Esophagus muscularis mucosa (tissue), 4 donors: Measurements from ENCODE around the gene ARHGAP6. TPM values are rescaled to one million over a fixed set of nuclear protein-coding genes. Genes with fewer than 3 reads are reported as not detected.
A peak's percentile ranks its signal among the peaks of the same experiment; 100 is the strongest.

Experiments used
- DNase-seq: peaks from one replicate; pipeline ENCODE4 v3.0.0-alpha.2; 2017; ENCODE audit errors: extremely low spot score
- H3K27ac ChIP-seq, 4 donors: fragments of 200-600 bp; sonication (generic); replicated peaks in 1 of 4; 1 replicate in 3 of 4; 2 replicates in 1 of 4; pipeline ENCODE4 v1.5.1; 2016 to 2019; ENCODE audit warnings: mild to moderate bottlenecking in 1 of 4
- H3K27me3 ChIP-seq, 4 donors: fragments of 200-600 bp; sonication (generic); one replicate each; pipeline versions ENCODE4 v1.5.1 to v1.6.0; 2016 to 2019
- H3K36me3 ChIP-seq, 4 donors: fragments of 200-600 bp; sonication (generic); one replicate each; pipeline ENCODE4 v1.5.1; 2016 to 2019
- H3K4me1 ChIP-seq, 4 donors: fragments of 200-600 bp; sonication (generic); one replicate each; pipeline ENCODE4 v1.5.1; 2016 to 2019
- H3K4me3 ChIP-seq, 4 donors: fragments of 200-600 bp; sonication (generic); 1 replicate in 2 of 4; 2 replicates in 2 of 4; pipeline ENCODE4 v1.5.1; 2016 to 2019; ENCODE audit warnings: mild to moderate bottlenecking in 4 of 4, moderate library complexity in 1 of 4
- H3K9me3 ChIP-seq, 4 donors: fragments of 200-600 bp; sonication (generic); 1 replicate in 3 of 4; 2 replicates in 1 of 4; pipeline ENCODE4 v1.5.1; 2016 to 2019
- EP300 ChIP-seq: sonication (generic); formaldehyde crosslinking; IDR thresholded peaks from one replicate; pipeline ENCODE4 v1.6.1; 2017; ENCODE audit warnings: antibody characterized with exemption
- POLR2A ChIP-seq: fragments of 450-650 bp; IDR thresholded peaks from one replicate; pipeline ENCODE4 v1.6.1; 2017; ENCODE audit warnings: antibody characterized with exemption, moderate library complexity, mild to moderate bottlenecking, low read depth
- POLR2AphosphoS5 ChIP-seq, 2 donors: sonication (generic); formaldehyde crosslinking; IDR thresholded peaks; one replicate each; pipeline ENCODE4 v1.6.1; 2017; ENCODE audit warnings: antibody characterized with exemption in 2 of 2
- WGBS: methylation state at CpG from one replicate; pipeline ENCODE4 v1.1.5; 2018; 5-methylcytosine and 5-hydroxymethylcytosine counted together
- intact Hi-C: fragments of 100-400 bp; cut with DNase I; formaldehyde crosslinking; loops from one replicate; pipeline ENCODE4 v1.15.1; 2023
- total RNA-seq, 4 donors: library from RNA; depleted of rRNA; stranded (reverse); fragments of >200 nt; gene quantifications; one replicate each; pipeline versions ENCODE4 v1.1.0 to v1.2.1, GENCODE V29; 2016
- TF ChIP-seq, protein P1 (sequence below), 3 experiments: fragments of 200-600 bp in 2 of 3; fragments of 450-650 bp in 1 of 3; sonication (generic) in 2 of 3; IDR thresholded peaks; one replicate each; pipeline ENCODE4 v1.5.1; 2017 to 2019; ENCODE audit warnings: antibody characterized with exemption in 3 of 3, mild to moderate bottlenecking in 2 of 3, moderate library complexity in 1 of 3

ARHGAP6 gene
- total RNA-seq, 4 donors from 2014 or later, result 25.2 to 44.8 (median 30.6) TPM

DNA sequence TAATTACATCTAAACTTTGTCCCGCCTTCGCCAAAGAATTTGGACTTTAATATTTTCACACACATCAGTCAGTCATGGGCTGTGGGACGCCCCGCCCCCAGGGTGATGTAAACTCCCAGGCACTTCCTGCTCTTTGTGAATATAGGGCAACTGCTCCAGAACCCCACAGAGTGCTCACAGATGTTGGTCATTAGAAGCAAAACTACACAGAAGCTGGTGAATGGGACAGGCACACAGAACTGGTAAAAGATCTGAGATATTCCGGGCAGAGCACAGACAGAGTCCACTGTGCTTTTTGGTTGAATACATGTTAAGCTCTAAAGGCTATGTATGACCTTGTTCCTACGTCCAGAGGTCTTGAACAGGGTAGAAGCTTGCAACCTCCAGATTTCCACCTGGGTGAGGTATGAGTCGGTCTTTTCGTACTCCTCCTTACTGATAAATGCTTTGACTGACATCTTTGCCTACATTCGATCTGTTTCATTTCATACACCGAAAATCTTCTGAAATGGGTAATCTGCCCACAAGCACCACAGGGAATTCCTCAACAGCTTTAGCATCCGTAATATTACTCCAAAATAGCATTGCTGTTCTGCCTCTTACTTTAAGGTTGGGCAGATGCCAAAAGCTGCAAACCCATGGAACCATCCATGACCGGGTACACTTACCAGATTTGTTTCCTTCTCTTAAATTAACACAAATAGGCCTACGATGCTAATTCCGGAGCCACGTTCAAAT lies 227.9 kb downstream of the ARHGAP6 start:
- TF ChIP-seq POLR2A, result no peak
- peak in 1 of 2 donors; percentile 27 for TF ChIP-seq POLR2AphosphoS5 (IDR thresholded peaks at IDR 0.05)
- no peak for TF ChIP-seq EP300
- TF ChIP-seq, protein P1, sequence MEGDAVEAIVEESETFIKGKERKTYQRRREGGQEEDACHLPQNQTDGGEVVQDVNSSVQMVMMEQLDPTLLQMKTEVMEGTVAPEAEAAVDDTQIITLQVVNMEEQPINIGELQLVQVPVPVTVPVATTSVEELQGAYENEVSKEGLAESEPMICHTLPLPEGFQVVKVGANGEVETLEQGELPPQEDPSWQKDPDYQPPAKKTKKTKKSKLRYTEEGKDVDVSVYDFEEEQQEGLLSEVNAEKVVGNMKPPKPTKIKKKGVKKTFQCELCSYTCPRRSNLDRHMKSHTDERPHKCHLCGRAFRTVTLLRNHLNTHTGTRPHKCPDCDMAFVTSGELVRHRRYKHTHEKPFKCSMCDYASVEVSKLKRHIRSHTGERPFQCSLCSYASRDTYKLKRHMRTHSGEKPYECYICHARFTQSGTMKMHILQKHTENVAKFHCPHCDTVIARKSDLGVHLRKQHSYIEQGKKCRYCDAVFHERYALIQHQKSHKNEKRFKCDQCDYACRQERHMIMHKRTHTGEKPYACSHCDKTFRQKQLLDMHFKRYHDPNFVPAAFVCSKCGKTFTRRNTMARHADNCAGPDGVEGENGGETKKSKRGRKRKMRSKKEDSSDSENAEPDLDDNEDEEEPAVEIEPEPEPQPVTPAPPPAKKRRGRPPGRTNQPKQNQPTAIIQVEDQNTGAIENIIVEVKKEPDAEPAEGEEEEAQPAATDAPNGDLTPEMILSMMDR (IDR thresholded peaks at IDR 0.05), result no peak
- peak overlapping the region; percentile 63 to 73 (median 68) for H3K27ac ChIP-seq
- peaks cover 0 to 56% (median 36%) of the 10 kb centered on the region in 4 donors for H3K4me1 ChIP-seq
- intact Hi-C loops, result loop anchor here (10.0 kb wide), 1 partner anchor 53 kb away; no protein-coding TSS in a partner anchor
- H3K27me3 ChIP-seq, result no peaks in the 10 kb centered on the region
- WGBS, result 68% methylated on average over 15 of the region's 15 CpGs
- DNase-seq, result no peak
- no peak overlapping the region for H3K4me3 ChIP-seq
- H3K9me3 ChIP-seq, result no peaks in the 10 kb centered on the region
- H3K36me3 ChIP-seq, result no peaks in the 10 kb centered on the region

DNA sequence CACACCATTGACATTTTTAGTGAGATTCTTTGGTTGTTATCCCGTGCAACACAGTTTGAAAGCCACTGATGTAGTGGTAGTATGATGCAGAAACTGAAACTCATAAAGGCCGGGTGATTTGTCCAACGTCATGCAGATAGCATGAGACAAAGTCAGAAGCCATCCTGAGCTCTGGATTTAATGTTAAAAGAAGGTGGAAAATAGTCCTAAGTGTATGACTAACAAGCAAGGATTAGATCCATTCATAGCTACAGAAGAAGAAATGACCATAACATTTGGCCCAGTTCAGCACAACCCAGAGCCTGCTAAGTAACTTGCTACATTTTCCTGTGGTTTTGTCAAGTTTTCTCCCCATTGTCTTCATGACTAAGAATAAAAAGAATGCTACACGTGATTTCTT lies 230.2 kb downstream of the ARHGAP6 start:
- Histone ChIP-seq H3K36me3 (no peaks in the 10 kb centered on the region), H3K27ac (peak overlapping the region in 1 of 4 donors; percentile 18), H3K4me1 (peaks cover 0 to 70% (median 40%) of the 10 kb centered on the region in 4 donors), H3K27me3 (no peaks in the 10 kb centered on the region), H3K9me3 (no peaks in the 10 kb centered on the region), H3K4me3 (no peak overlapping the region)
- TF ChIP-seq POLR2A, result no peak
- TF ChIP-seq POLR2AphosphoS5 (IDR thresholded peaks at IDR 0.05), result no peak
- TF ChIP-seq, protein P1 (IDR thresholded peaks at IDR 0.05), result no peak
- TF ChIP-seq EP300, result no peak
- 50% methylated on average over 4 of the region's 4 CpGs for WGBS
- DNase-seq, result no peak
- intact Hi-C loops, result loop anchor here (10.0 kb wide), 1 partner anchor 51 kb away; no protein-coding TSS in a partner anchor

DNA sequence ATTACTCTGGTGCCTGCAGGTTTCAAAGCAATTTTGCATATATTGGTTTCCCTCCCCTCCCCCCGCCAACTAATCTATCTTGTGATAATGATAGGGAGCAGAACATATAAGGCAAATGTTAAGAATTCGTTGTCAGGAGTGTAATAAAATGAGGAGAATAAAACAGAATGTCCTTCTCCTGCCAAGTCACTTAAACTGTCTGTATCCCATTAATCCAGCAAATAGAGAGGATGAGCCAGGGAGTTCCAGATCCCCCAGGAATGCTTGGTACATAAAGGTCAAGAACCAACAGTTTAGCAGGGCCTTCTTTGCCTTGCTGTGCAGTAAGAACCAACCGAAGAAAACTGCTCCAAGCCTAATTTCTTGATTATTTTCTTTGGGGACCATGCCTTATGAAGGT lies 231.1 kb downstream of the ARHGAP6 start:
- H3K9me3 ChIP-seq, result no peaks in the 10 kb centered on the region
- no peak overlapping the region for H3K4me3 ChIP-seq
- H3K36me3 ChIP-seq, result no peaks in the 10 kb centered on the region
- H3K27me3 ChIP-seq, result no peaks in the 10 kb centered on the region
- 35% methylated on average over 2 of the region's 3 CpGs for WGBS
- peaks cover 0 to 71% (median 40%) of the 10 kb centered on the region in 4 donors for H3K4me1 ChIP-seq
- peak overlapping the region in 1 of 4 donors; percentile 23 for H3K27ac ChIP-seq
- DNase-seq, result no peak
- no peak for TF ChIP-seq POLR2AphosphoS5 (IDR thresholded peaks at IDR 0.05)
- no peak for TF ChIP-seq EP300
- no peak for TF ChIP-seq POLR2A
- TF ChIP-seq, protein P1 (IDR thresholded peaks at IDR 0.05), result no peak
- intact Hi-C loops, result loop anchor here (10.0 kb wide), 1 partner anchor 50 kb away; no protein-coding TSS in a partner anchor

DNA sequence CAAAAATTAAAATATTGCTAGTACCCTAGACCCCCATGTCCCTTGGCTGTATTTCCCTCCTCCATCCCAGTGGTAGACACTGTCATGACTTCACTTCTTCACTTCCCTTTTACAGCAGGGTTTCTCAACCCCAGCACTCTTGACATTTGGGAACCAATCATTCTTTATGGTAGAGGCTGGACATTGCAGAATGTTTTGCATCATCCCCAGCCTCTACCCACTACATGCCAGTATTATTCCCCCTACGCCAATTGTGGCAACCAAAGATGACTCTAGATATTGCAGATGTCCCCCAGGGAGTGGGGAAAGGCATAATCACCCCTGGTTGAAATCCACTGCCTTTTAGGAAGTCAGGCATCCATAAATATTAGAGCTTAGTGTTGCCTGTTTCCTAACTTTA lies 233.9 kb downstream of the ARHGAP6 start:
- Histone ChIP-seq H3K9me3 (no peaks in the 10 kb centered on the region), H3K27ac (no peak overlapping the region), H3K4me3 (no peak overlapping the region), H3K27me3 (no peaks in the 10 kb centered on the region), H3K36me3 (no peaks in the 10 kb centered on the region), H3K4me1 (peaks cover 5 to 55% (median 35%) of the 10 kb centered on the region in 4 donors)
- intact Hi-C loops, result loop anchor here (10.0 kb wide), 1 partner anchor 47 kb away; no protein-coding TSS in a partner anchor
- TF ChIP-seq POLR2AphosphoS5 (IDR thresholded peaks at IDR 0.05), result no peak
- TF ChIP-seq EP300, result no peak
- TF ChIP-seq, protein P1 (IDR thresholded peaks at IDR 0.05), result no peak
- TF ChIP-seq POLR2A, result no peak
- 70% methylated on average over 1 of the region's 1 CpG for WGBS
- no peak for DNase-seq
